KMS-11 (cell line): ENCODE measurements around the gene KIF26A.

Experiments used
- H2AFZ ChIP-seq: fragments of 200-600 bp; sonication (generic); 2 replicates; pipeline ENCODE4 v1.6.1; 2016; ENCODE audit warnings: antibody characterized with exemption, mixed run types, low read depth
- H3K27ac ChIP-seq: fragments of 200-600 bp; sonication (generic); 2 replicates; pipeline ENCODE4 v1.6.1; 2016; ENCODE audit warnings: mild to moderate bottlenecking, mixed run types
- H3K27me3 ChIP-seq: fragments of 200-600 bp; sonication (generic); 2 replicates; pipeline ENCODE4 v1.6.1; 2017; ENCODE audit warnings: mild to moderate bottlenecking, low read depth, mixed run types, moderate library complexity; ENCODE audit not compliant: insufficient read depth
- H3K36me3 ChIP-seq: fragments of 200-600 bp; sonication (generic); 2 replicates; pipeline ENCODE4 v1.6.1; 2017; ENCODE audit warnings: mild to moderate bottlenecking, mixed run types; ENCODE audit not compliant: insufficient read depth
- H3K4me1 ChIP-seq: fragments of 200-600 bp; sonication (generic); 2 replicates; pipeline ENCODE4 v1.6.1; 2016; ENCODE audit warnings: mild to moderate bottlenecking, low read depth, mixed run types; ENCODE audit not compliant: poor library complexity, severe bottlenecking
- H3K4me2 ChIP-seq: fragments of 200-600 bp; sonication (generic); 2 replicates; pipeline ENCODE4 v1.7.0; 2016; ENCODE audit warnings: mild to moderate bottlenecking, mixed run types
- H3K4me3 ChIP-seq: fragments of 200-600 bp; sonication (generic); IDR thresholded peaks from 2 replicates; pipeline ENCODE4 v1.6.1; 2017; ENCODE audit warnings: low read depth, low read length, mixed read lengths; ENCODE audit not compliant: insufficient read depth
- H3K79me2 ChIP-seq: fragments of 200-600 bp; sonication (generic); 2 replicates; pipeline ENCODE4 v1.6.1; 2016; ENCODE audit warnings: low read depth, mixed run types; ENCODE audit not compliant: insufficient read depth
- H3K9ac ChIP-seq: fragments of 200-600 bp; sonication (generic); 2 replicates; pipeline ENCODE4 v1.6.1; 2016; ENCODE audit warnings: mild to moderate bottlenecking, mixed run types
- H4K20me1 ChIP-seq: fragments of 200-600 bp; sonication (generic); 2 replicates; pipeline ENCODE4 v1.6.1; 2016; ENCODE audit warnings: mild to moderate bottlenecking, mixed run types; ENCODE audit not compliant: insufficient read depth
- CTCF ChIP-seq: fragments of 200-600 bp; sonication (generic); conservative IDR thresholded peaks from 2 replicates; pipeline ENCODE4 v1.6.1; 2017; ENCODE audit warnings: low read depth, mild to moderate bottlenecking, antibody characterized with exemption, low read length, moderate library complexity, mixed read lengths

KIF26A gene

GRCh38 chr14:104092931-104093365, 45.4 kb upstream of the KIF26A start:
- no peak for TF ChIP-seq CTCF

GRCh38 chr14:104093366-104094055, 44.9 kb upstream of the KIF26A start:
- TF ChIP-seq CTCF = no peak
- no peaks in the 10 kb centered on the region for H3K36me3 ChIP-seq
- H2AFZ ChIP-seq = no peak overlapping the region
- H3K27ac ChIP-seq = no peak overlapping the region
- H3K4me2 ChIP-seq = no peak overlapping the region
- no peaks in the 10 kb centered on the region for H3K4me1 ChIP-seq
- H3K4me3 ChIP-seq = no peak overlapping the region
- H3K9ac ChIP-seq = no peak overlapping the region
- no peaks in the 10 kb centered on the region for H4K20me1 ChIP-seq
- H3K79me2 ChIP-seq = no peaks in the 10 kb centered on the region
- peaks cover 10% of the 10 kb centered on the region; the same call in 1 of the 2 replicates for H3K27me3 ChIP-seq

More at GRCh38 chr14:104092931-104093365, 45.4 kb upstream of the KIF26A start:
- no peak overlapping the region for H3K4me2 ChIP-seq
- H3K4me3 ChIP-seq = no peak overlapping the region
- peaks cover 10% of the 10 kb centered on the region; the same call in 1 of the 2 replicates for H3K27me3 ChIP-seq
- H3K79me2 ChIP-seq = no peaks in the 10 kb centered on the region
- H4K20me1 ChIP-seq = no peaks in the 10 kb centered on the region
- no peak overlapping the region for H3K9ac ChIP-seq
- no peak overlapping the region for H3K27ac ChIP-seq
- no peaks in the 10 kb centered on the region for H3K36me3 ChIP-seq
- no peaks in the 10 kb centered on the region for H3K4me1 ChIP-seq
- H2AFZ ChIP-seq = no peak overlapping the region

GRCh38 chr14:104094056-104094708, 44.2 kb upstream of the KIF26A start:
- Histone ChIP-seq H3K79me2 (no peaks in the 10 kb centered on the region), H2AFZ (no peak overlapping the region), H3K4me2 (no peak overlapping the region), H3K4me3 (no peak overlapping the region), H3K27ac (no peak overlapping the region), H3K36me3 (no peaks in the 10 kb centered on the region), H3K9ac (no peak overlapping the region), H4K20me1 (no peaks in the 10 kb centered on the region), H3K4me1 (no peaks in the 10 kb centered on the region), H3K27me3 (peaks cover 10% of the 10 kb centered on the region; the same call in 1 of the 2 replicates)
- TF ChIP-seq CTCF = no peak

GRCh38 chr14:104094709-104095425, 43.5 kb upstream of the KIF26A start:
- H3K4me1 ChIP-seq = no peaks in the 10 kb centered on the region
- H3K27me3 ChIP-seq = peaks cover 10% of the 10 kb centered on the region; the same call in 1 of the 2 replicates
- H3K4me2 ChIP-seq = no peak overlapping the region
- H3K79me2 ChIP-seq = no peaks in the 10 kb centered on the region
- no peaks in the 10 kb centered on the region for H3K36me3 ChIP-seq
- no peak overlapping the region for H3K27ac ChIP-seq
- peak; percentile 74 for TF ChIP-seq CTCF
- H3K9ac ChIP-seq = no peak overlapping the region
- H3K4me3 ChIP-seq = no peak overlapping the region
- H4K20me1 ChIP-seq = no peaks in the 10 kb centered on the region
- no peak overlapping the region for H2AFZ ChIP-seq
